D341Med (cell line): Measurements from ENCODE around the gene ADH1B.
A peak's percentile ranks its signal among the peaks of the same experiment; 100 is the strongest.
"Not testable (repeated sequence)": the region's sequence is repeated elsewhere in the genome, so short reads cannot be mapped to it uniquely, and the experiment has no call there.

Experiments
- DNase-seq: peaks from one replicate; pipeline ENCODE4 v3.0.0; 2012; ENCODE audit warnings: low spot score

The ADH1B gene

GRCh38 chr4:99323756-99324155 is 2.6 kb upstream of the ADH1B start:
- DNase-seq = no peak

- not testable (repeated sequence) for DNase-seq
These were observed 3.4 kb downstream of the ADH1B start for GRCh38 chr4:99317811-99318210.

- DNase-seq = no peak
These were observed 3.8 kb downstream of the ADH1B start for GRCh38 chr4:99317354-99317753.

GRCh38 chr4:99315839-99316238 is 5.4 kb downstream of the ADH1B start:
- no peak for DNase-seq

- no peak for DNase-seq
These were observed 7.0 kb downstream of the ADH1B start for GRCh38 chr4:99314211-99314610.

GRCh38 chr4:99310389-99310788 is 10.8 kb downstream of the ADH1B start:
- DNase-seq = no peak

- DNase-seq = peak; percentile 37
These were observed 15.4 kb downstream of the ADH1B start for GRCh38 chr4:99305638-99306400.

- DNase-seq = no peak
These were observed 19.6 kb downstream of the ADH1B start for GRCh38 chr4:99301376-99302164.

GRCh38 chr4:99300934-99301333 is 20.3 kb downstream of the ADH1B start:
- DNase-seq = peak; percentile 45

- no peak for DNase-seq
These were observed 27.8 kb downstream of the ADH1B start for GRCh38 chr4:99293357-99293756.

GRCh38 chr4:99290848-99291786 is 30.1 kb downstream of the ADH1B start, which contains the start of gene ADH1A:
ADH1A (minus strand) TSS chr4:99290985; CDS start chr4:99290914, 71 bp downstream.
- no peak for DNase-seq

- no peak for DNase-seq
These were observed 35.8 kb downstream of the ADH1B start for GRCh38 chr4:99285387-99285786.

GRCh38 chr4:99282731-99283130 is 38.5 kb downstream of the ADH1B start:
- no peak for DNase-seq

GRCh38 chr4:99281261-99281660 is 39.9 kb downstream of the ADH1B start:
- no peak for DNase-seq

- no peak for DNase-seq
These were observed 44.8 kb downstream of the ADH1B start for GRCh38 chr4:99276417-99276816.

GRCh38 chr4:99275885-99276284 is 45.3 kb downstream of the ADH1B start:
- DNase-seq = no peak

- no peak for DNase-seq
These were observed 46.2 kb downstream of the ADH1B start for GRCh38 chr4:99275050-99275449.

- DNase-seq = no peak
These were observed 47.5 kb downstream of the ADH1B start for GRCh38 chr4:99273704-99274103.

GRCh38 chr4:99264927-99265326 is 56.3 kb downstream of the ADH1B start:
- no peak for DNase-seq
